Measurements from ENCODE around the gene CACNG4. TPM values are rescaled to one million over a fixed set of nuclear protein-coding genes. Genes with fewer than 3 reads are reported as not detected.

Gene CACNG4
- total and polyA plus RNA-seq, 9 of the 15 experiments (the other 6 are each of a cell fraction or from before 2014, with no cell fraction given), result 0.07 TPM; not detected in 8

GRCh38 chr17:67058036-67058435, 93.5 kb downstream of the CACNG4 start:
- POLR2A ChIA-PET, result interaction anchor here (0.6 kb wide), 1 partner anchor 20 kb away, joined by 3 read pairs; no protein-coding TSS in a partner anchor
- no peaks in the 10 kb centered on the region; the same call in 2 of the 3 replicates for H3K36me3 ChIP-seq (ENCODE audit: control insufficient read depth, insufficient read depth, low read length)
- no peak overlapping the region for H3K4me3 ChIP-seq
- no peak overlapping the region for H3K4me2 ChIP-seq (ENCODE audit: insufficient read depth, low read length)
- ATAC-seq (no peak), FAIRE-seq (no peak), DNase-seq (ENCODE audit: extremely low read depth in 1 of 4, low spot score in 3 of 4) (no peak)
- in situ Hi-C loops (cut with MboI), result no loop called here
- CTCF ChIA-PET (ENCODE audit: low intra/inter-chr PET ratio), result no interaction called here
- peaks cover 25 to 45% of the 10 kb centered on the region in 2 experiments for H3K27me3 ChIP-seq (ENCODE audit: control insufficient read depth in 2 of 2, insufficient read depth in 2 of 2, low read length in 2 of 2)
- H3K9me3 ChIP-seq (replicated peaks; ENCODE audit: control insufficient read depth, insufficient read depth, low read depth, low read length), result no peaks in the 10 kb centered on the region
- no peak overlapping the region for H3K9ac ChIP-seq (ENCODE audit: insufficient read depth in 1 of 2, low read depth in 2 of 2, low read length in 2 of 2)
- no peak for TF ChIP-seq THRAP3 (IDR thresholded peaks at IDR 0.05; ENCODE audit: borderline replicate concordance)
- no peak for TF ChIP-seq ATF2 (CRISPR knock-in tag; IDR thresholded peaks at IDR 0.05)
- TF ChIP-seq ZNF586 (CRISPR knock-in tag; conservative IDR thresholded peaks at IDR 0.05), result no peak
- TF ChIP-seq OTX1 (CRISPR knock-in tag; IDR thresholded peaks at IDR 0.05), result no peak
- TF ChIP-seq RHOXF2B (CRISPR knock-in tag; conservative IDR thresholded peaks at IDR 0.05), result no peak
- no peak for TF ChIP-seq SOX6 (IDR thresholded peaks at IDR 0.05)
- no peak for TF ChIP-seq MTA2 (IDR thresholded peaks at IDR 0.05; ENCODE audit: low read depth)
- no peak for TF ChIP-seq ZNF584 (CRISPR knock-in tag; IDR thresholded peaks at IDR 0.05; ENCODE audit: low read depth)
- no peak for TF ChIP-seq TGIF2 (CRISPR knock-in tag; IDR thresholded peaks at IDR 0.05)
- TF ChIP-seq ZBTB49 (CRISPR knock-in tag; IDR thresholded peaks at IDR 0.05; ENCODE audit: borderline replicate concordance), result no peak
- no peaks in the 10 kb centered on the region for H3K79me2 ChIP-seq (ENCODE audit: control insufficient read depth, insufficient read depth, low read length)
- intact Hi-C loops (cut with micrococcal nuclease), result no loop called here
- no peak overlapping the region for H2AFZ ChIP-seq (ENCODE audit: low read depth, low read length)
- WGBS (ENCODE audit: insufficient coverage, low coverage, missing lambda C conversion rate), result 30% methylated on average over 8 of the region's 8 CpGs
- no peaks in the 10 kb centered on the region for H3K9me1 ChIP-seq (ENCODE audit: control insufficient read depth, insufficient read depth, low read length)
- no peaks in the 10 kb centered on the region for H4K20me1 ChIP-seq (replicated peaks; ENCODE audit: control insufficient read depth, insufficient read depth, low read length)
- no TSS peak for BruUV-seq (replicated peaks)
- H3K4me1 ChIP-seq (replicated peaks in 1 of 2; ENCODE audit: control insufficient read depth in 2 of 2, insufficient read depth in 2 of 2, low read length in 2 of 2), result peaks cover 0 to 6% of the 10 kb centered on the region in 2 experiments; a peak in 1 of 5 replicates
- H3K27ac ChIP-seq (ENCODE audit: extremely low read depth, low read depth, low read length), result no peak overlapping the region

Data from K562 (cell line).